Measurements from ENCODE around the gene GPATCH8. TPM values are rescaled to one million over a fixed set of nuclear protein-coding genes. Genes with fewer than 3 reads are reported as not detected.

The GPATCH8 gene
- total RNA-seq, 1 experiment from 2014 or later: 23.2 TPM

GRCh38 chr17:44390250-44390870, 112.8 kb downstream of the GPATCH8 start:
- Histone ChIP-seq H3K9me2 (replicated peaks; ENCODE audit: insufficient read depth, low read length) (no peaks in the 10 kb centered on the region), H3K79me2 (ENCODE audit: low read length) (no peaks in the 10 kb centered on the region), H3K4me1 (ENCODE audit: low read length) (peaks cover 8% of the 10 kb centered on the region), H3K9me3 (ENCODE audit: low read length) (no peaks in the 10 kb centered on the region), H3K27ac (ENCODE audit: low read length) (no peak overlapping the region), H3K4me3 (ENCODE audit: low read length) (no peak overlapping the region), H3K27me3 (ENCODE audit: low read length) (no peaks in the 10 kb centered on the region), H3K36me3 (ENCODE audit: insufficient read depth, low read length) (no peaks in the 10 kb centered on the region), H2AFZ (ENCODE audit: low read length) (no peak overlapping the region), H3K4me2 (ENCODE audit: low read depth, low read length, poor library complexity, severe bottlenecking) (no peak overlapping the region), H4K20me1 (ENCODE audit: insufficient read depth, low read depth, low read length) (no peaks in the 10 kb centered on the region), H3K9ac (ENCODE audit: low read length) (no peak overlapping the region)
- DNase-seq: no peak

- H2AFZ ChIP-seq (ENCODE audit: low read length): no peak overlapping the region
- H3K36me3 ChIP-seq (ENCODE audit: insufficient read depth, low read length): no peaks in the 10 kb centered on the region
- no peaks in the 10 kb centered on the region for H3K27me3 ChIP-seq (ENCODE audit: low read length)
- H3K9ac ChIP-seq (ENCODE audit: low read length): no peak overlapping the region
- no peak overlapping the region for H3K4me2 ChIP-seq (ENCODE audit: low read depth, low read length, poor library complexity, severe bottlenecking)
- DNase-seq: no peak
- no peak overlapping the region for H3K4me3 ChIP-seq (ENCODE audit: low read length)
- no peaks in the 10 kb centered on the region for H3K9me2 ChIP-seq (replicated peaks; ENCODE audit: insufficient read depth, low read length)
- H4K20me1 ChIP-seq (ENCODE audit: insufficient read depth, low read depth, low read length): no peaks in the 10 kb centered on the region
- H3K4me1 ChIP-seq (ENCODE audit: low read length): peaks cover 12% of the 10 kb centered on the region
- H3K79me2 ChIP-seq (ENCODE audit: low read length): no peaks in the 10 kb centered on the region
- H3K27ac ChIP-seq (ENCODE audit: low read length): no peak overlapping the region
- no peaks in the 10 kb centered on the region for H3K9me3 ChIP-seq (ENCODE audit: low read length)
Measured at GRCh38 chr17:44389723-44390202, 113.4 kb downstream of the GPATCH8 start.

GRCh38 chr17:44389281-44389680, 113.9 kb downstream of the GPATCH8 start, which contains the start of gene ITGA2B:
Gene ITGA2B (minus strand): TSS chr17:44389649. CDS start chr17:44389473, 176 bp downstream.
- no peak within 1 kb of the TSS for H2AFZ ChIP-seq (ENCODE audit: low read length)
- H3K27me3 ChIP-seq (ENCODE audit: low read length): no peaks in the 10 kb centered on the region
- no peaks in the 10 kb centered on the region for H3K9me3 ChIP-seq (ENCODE audit: low read length)
- no peak for DNase-seq
- H3K9ac ChIP-seq (ENCODE audit: low read length): no peak within 1 kb of the TSS
- no peak within 1 kb of the TSS for H3K27ac ChIP-seq (ENCODE audit: low read length)
- peaks cover 12% of the 10 kb centered on the region for H3K4me1 ChIP-seq (ENCODE audit: low read length)
- H3K9me2 ChIP-seq (replicated peaks; ENCODE audit: insufficient read depth, low read length): no peaks in the 10 kb centered on the region
- no peak within 1 kb of the TSS for H3K4me3 ChIP-seq (ENCODE audit: low read length)
- H3K79me2 ChIP-seq (ENCODE audit: low read length): no peaks in the 10 kb centered on the region
- H3K4me2 ChIP-seq (ENCODE audit: low read depth, low read length, poor library complexity, severe bottlenecking): no peak within 1 kb of the TSS
- H4K20me1 ChIP-seq (ENCODE audit: insufficient read depth, low read depth, low read length): no peaks in the 10 kb centered on the region
- H3K36me3 ChIP-seq (ENCODE audit: insufficient read depth, low read length): no peaks in the 10 kb centered on the region

GRCh38 chr17:44387804-44388203, 115.4 kb downstream of the GPATCH8 start:
- Histone ChIP-seq H3K4me3 (ENCODE audit: low read length) (no peak overlapping the region), H2AFZ (ENCODE audit: low read length) (no peak overlapping the region), H3K27ac (ENCODE audit: low read length) (no peak overlapping the region), H3K9me3 (ENCODE audit: low read length) (no peaks in the 10 kb centered on the region), H4K20me1 (ENCODE audit: insufficient read depth, low read depth, low read length) (no peaks in the 10 kb centered on the region), H3K27me3 (ENCODE audit: low read length) (no peaks in the 10 kb centered on the region), H3K9me2 (replicated peaks; ENCODE audit: insufficient read depth, low read length) (no peaks in the 10 kb centered on the region), H3K9ac (ENCODE audit: low read length) (no peak overlapping the region), H3K79me2 (ENCODE audit: low read length) (no peaks in the 10 kb centered on the region), H3K4me1 (ENCODE audit: low read length) (peaks cover 12% of the 10 kb centered on the region), H3K4me2 (ENCODE audit: low read depth, low read length, poor library complexity, severe bottlenecking) (no peak overlapping the region), H3K36me3 (ENCODE audit: insufficient read depth, low read length) (no peaks in the 10 kb centered on the region)
- no peak for DNase-seq

GRCh38 chr17:44386182-44386525, 117.1 kb downstream of the GPATCH8 start:
- Histone ChIP-seq H3K27ac (ENCODE audit: low read length) (no peak overlapping the region), H3K4me2 (ENCODE audit: low read depth, low read length, poor library complexity, severe bottlenecking) (peak overlapping the region; percentile 79), H3K9me3 (ENCODE audit: low read length) (no peaks in the 10 kb centered on the region), H3K27me3 (ENCODE audit: low read length) (no peaks in the 10 kb centered on the region), H3K36me3 (ENCODE audit: insufficient read depth, low read length) (no peaks in the 10 kb centered on the region), H2AFZ (ENCODE audit: low read length) (no peak overlapping the region), H4K20me1 (ENCODE audit: insufficient read depth, low read depth, low read length) (no peaks in the 10 kb centered on the region), H3K9me2 (replicated peaks; ENCODE audit: insufficient read depth, low read length) (no peaks in the 10 kb centered on the region), H3K4me1 (ENCODE audit: low read length) (peaks cover 12% of the 10 kb centered on the region), H3K79me2 (ENCODE audit: low read length) (no peaks in the 10 kb centered on the region), H3K4me3 (ENCODE audit: low read length) (peak overlapping the region; percentile 64; the same call in 1 of the 2 replicates), H3K9ac (ENCODE audit: low read length) (peak overlapping the region; percentile 68; the same call in 1 of the 2 replicates)
- DNase-seq: no peak

- Histone ChIP-seq H3K4me2 (ENCODE audit: low read depth, low read length, poor library complexity, severe bottlenecking) (peak overlapping the region; percentile 79), H3K9ac (ENCODE audit: low read length) (peak overlapping the region; percentile 68), H3K27ac (ENCODE audit: low read length) (no peak overlapping the region), H3K4me1 (ENCODE audit: low read length) (peaks cover 12% of the 10 kb centered on the region), H3K9me3 (ENCODE audit: low read length) (no peaks in the 10 kb centered on the region), H4K20me1 (ENCODE audit: insufficient read depth, low read depth, low read length) (no peaks in the 10 kb centered on the region), H3K36me3 (ENCODE audit: insufficient read depth, low read length) (no peaks in the 10 kb centered on the region), H3K9me2 (replicated peaks; ENCODE audit: insufficient read depth, low read length) (no peaks in the 10 kb centered on the region), H2AFZ (ENCODE audit: low read length) (peak overlapping the region; percentile 84; the same call in 1 of the 2 replicates), H3K27me3 (ENCODE audit: low read length) (no peaks in the 10 kb centered on the region), H3K4me3 (ENCODE audit: low read length) (peak overlapping the region; percentile 64), H3K79me2 (ENCODE audit: low read length) (no peaks in the 10 kb centered on the region)
- peak; percentile 91 for DNase-seq
Measured at GRCh38 chr17:44385287-44386181, 117.7 kb downstream of the GPATCH8 start.

GRCh38 chr17:44384823-44385286, 118.4 kb downstream of the GPATCH8 start:
- Histone ChIP-seq H3K36me3 (ENCODE audit: insufficient read depth, low read length) (no peaks in the 10 kb centered on the region), H3K9me3 (ENCODE audit: low read length) (no peaks in the 10 kb centered on the region), H3K4me2 (ENCODE audit: low read depth, low read length, poor library complexity, severe bottlenecking) (peak overlapping the region; percentile 79), H3K9me2 (replicated peaks; ENCODE audit: insufficient read depth, low read length) (no peaks in the 10 kb centered on the region), H4K20me1 (ENCODE audit: insufficient read depth, low read depth, low read length) (no peaks in the 10 kb centered on the region), H3K4me1 (ENCODE audit: low read length) (peaks cover 12% of the 10 kb centered on the region), H3K79me2 (ENCODE audit: low read length) (no peaks in the 10 kb centered on the region), H3K27me3 (ENCODE audit: low read length) (no peaks in the 10 kb centered on the region), H3K9ac (ENCODE audit: low read length) (peak overlapping the region; percentile 56), H3K4me3 (ENCODE audit: low read length) (peak overlapping the region; percentile 64; the same call in 1 of the 2 replicates), H2AFZ (ENCODE audit: low read length) (no peak overlapping the region), H3K27ac (ENCODE audit: low read length) (no peak overlapping the region)
- DNase-seq: no peak

- Histone ChIP-seq H3K9ac (ENCODE audit: low read length) (no peak overlapping the region), H4K20me1 (ENCODE audit: insufficient read depth, low read depth, low read length) (no peaks in the 10 kb centered on the region), H3K27me3 (ENCODE audit: low read length) (no peaks in the 10 kb centered on the region), H3K4me3 (ENCODE audit: low read length) (no peak overlapping the region), H3K36me3 (ENCODE audit: insufficient read depth, low read length) (no peaks in the 10 kb centered on the region), H3K27ac (ENCODE audit: low read length) (no peak overlapping the region), H3K9me3 (ENCODE audit: low read length) (no peaks in the 10 kb centered on the region), H3K9me2 (replicated peaks; ENCODE audit: insufficient read depth, low read length) (no peaks in the 10 kb centered on the region), H3K79me2 (ENCODE audit: low read length) (no peaks in the 10 kb centered on the region), H3K4me1 (ENCODE audit: low read length) (peaks cover 12% of the 10 kb centered on the region), H2AFZ (ENCODE audit: low read length) (no peak overlapping the region), H3K4me2 (ENCODE audit: low read depth, low read length, poor library complexity, severe bottlenecking) (no peak overlapping the region)
- DNase-seq: no peak
Measured at GRCh38 chr17:44384281-44384822, 118.9 kb downstream of the GPATCH8 start.
